RPMI8226 (cell line): ENCODE measurements around the gene TRIM32.

ENCODE experiments used
- DNase-seq: peaks from one replicate; pipeline ENCODE4 v3.0.0-alpha.2; 2015

TRIM32 gene, protein sequence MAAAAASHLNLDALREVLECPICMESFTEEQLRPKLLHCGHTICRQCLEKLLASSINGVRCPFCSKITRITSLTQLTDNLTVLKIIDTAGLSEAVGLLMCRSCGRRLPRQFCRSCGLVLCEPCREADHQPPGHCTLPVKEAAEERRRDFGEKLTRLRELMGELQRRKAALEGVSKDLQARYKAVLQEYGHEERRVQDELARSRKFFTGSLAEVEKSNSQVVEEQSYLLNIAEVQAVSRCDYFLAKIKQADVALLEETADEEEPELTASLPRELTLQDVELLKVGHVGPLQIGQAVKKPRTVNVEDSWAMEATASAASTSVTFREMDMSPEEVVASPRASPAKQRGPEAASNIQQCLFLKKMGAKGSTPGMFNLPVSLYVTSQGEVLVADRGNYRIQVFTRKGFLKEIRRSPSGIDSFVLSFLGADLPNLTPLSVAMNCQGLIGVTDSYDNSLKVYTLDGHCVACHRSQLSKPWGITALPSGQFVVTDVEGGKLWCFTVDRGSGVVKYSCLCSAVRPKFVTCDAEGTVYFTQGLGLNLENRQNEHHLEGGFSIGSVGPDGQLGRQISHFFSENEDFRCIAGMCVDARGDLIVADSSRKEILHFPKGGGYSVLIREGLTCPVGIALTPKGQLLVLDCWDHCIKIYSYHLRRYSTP

DNA sequence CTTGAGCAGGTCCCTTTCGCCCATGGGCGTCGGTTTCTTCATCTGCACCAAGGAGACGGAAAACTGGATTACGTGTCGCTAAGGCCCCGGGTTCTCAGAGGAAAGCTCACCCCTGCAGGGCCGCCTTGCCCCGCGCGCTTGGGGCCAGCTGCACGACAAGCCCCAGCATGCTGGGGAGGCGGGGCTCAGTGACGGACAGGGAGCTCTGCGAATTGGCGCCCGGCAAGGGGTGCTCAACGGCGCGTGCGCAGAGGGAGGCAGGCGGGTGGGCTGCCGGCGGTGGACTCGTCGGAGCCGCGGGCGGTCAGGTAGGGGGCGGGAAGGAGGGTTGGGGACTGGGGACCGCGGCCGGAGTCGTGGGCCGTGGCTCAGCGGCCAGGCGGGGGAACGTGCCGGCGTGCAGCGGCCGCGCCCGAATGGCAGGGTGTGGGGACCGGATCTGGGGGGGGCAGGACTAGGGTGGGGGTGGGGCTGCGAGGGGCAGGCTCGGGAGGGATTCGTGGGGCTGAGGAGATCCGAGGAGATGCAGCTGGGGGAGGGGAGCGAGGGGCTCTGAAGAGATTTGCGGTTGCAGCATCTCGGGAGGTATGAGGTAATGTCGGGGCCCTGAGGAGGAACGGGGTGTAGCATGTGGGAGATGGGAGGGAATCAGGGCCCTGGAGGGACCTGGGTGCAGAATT lies at the start of gene TRIM32:
TRIM32 (plus strand) TSS at position 232 of the 680 bp plus-strand sequence. CDS start 10,438 bp downstream, outside the sequence.
- peak; percentile 89 for DNase-seq

DNA sequence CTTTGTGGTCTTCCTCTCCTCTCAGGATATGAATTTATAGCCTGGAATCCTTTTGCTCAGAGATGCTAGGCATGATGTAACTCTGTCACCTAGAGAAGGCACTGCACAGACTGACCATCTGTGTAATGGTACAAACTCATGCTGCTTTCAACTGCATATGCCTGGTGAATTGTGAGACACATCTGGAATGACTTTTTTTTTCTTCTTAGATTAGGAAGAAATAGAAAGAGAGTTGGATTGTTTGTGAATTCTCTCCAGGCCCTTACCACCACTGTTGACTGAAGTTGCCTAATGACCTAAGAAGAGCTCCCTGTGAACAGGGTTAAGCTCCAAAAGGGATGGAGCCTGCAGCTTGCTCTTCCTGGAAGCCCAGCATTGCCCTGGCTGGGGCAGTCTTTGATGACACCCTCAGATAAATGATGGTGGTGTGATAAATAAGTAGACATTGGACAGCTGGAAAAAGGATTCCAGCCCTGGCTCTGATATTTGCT lies 47.8 kb upstream of the TRIM32 start:
- no peak for DNase-seq

DNA sequence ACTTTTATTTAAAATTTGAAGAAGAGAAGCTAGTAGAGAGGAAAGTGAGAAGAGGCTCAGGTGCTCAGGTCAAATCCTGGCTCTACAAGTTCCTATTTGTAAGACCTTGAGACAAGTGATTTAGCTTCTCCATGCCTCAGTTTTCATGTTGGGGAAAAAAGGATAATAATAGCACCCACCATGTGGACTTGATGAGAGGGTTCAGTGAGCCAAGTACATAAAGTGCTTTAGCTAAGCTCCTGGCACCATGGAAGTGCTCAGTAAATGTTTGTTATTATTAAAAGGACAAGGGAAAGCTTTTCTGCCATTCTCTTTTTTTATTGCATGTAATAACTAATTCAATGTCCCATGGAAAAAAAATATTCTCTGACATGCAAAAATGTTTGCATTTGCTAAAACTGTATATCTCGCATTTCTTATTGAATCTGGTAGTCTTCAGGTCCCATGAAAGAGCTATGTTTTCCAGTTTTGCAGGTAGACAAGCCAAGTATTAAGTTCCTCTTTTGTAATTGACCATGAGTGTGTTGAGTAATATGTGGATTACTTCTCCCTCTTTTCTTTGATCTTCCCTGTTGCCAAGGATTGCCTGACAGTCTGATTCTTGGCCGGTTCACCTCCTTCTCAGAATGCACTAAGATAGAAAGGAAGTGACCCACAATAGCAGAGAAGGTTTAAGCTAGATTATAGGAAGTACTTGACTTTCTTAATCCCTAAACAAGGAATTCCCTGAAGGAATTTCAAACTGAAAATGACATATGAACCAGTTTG lies 45.6 kb upstream of the TRIM32 start:
- DNase-seq: no peak

DNA sequence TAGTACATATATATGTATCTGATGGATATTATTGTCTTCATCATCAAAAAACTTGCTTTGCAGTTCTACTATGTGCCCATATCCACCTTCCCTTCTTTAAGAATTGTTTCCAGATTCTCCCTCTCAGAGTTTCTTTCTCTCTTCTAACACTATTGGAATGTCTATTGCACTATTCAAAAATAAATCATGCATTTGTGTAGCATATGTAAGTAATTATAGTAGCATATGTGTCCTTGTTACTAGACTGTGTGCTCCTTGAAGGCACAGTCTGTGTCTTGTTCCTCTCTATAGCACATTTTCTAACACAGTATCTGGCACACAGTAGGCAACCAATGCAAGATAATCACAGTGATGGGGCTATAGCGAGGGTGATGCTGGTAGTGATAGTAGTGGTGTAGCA lies 43.4 kb upstream of the TRIM32 start:
- no peak for DNase-seq

DNA sequence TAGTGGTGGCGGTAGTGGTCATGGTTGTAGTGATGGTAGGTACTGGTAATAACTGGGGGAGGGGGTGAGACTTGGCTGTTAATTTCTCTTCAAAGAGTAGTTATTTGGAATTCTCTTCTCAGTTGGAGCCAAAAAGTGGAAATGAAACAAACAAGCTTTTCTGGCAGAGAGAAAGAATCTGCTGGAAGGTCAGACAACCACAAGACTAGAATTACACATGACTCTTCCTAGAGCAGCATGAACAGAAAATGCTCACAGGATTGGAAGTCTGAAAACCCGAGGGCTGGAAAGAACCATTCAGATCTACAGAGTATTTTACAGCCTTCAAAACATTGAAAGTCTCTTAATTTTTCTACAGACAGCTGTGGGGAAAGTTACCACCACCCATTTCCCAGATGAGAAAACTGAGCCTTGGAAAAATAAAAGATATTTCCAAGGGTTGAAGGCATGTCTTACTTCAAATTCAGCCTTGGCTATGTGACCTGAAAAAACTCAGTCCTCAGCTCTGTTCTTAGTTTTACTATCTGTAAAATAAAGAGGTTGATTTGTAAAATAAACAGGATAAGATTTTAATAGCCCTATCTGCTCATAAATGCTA lies 42.9 kb upstream of the TRIM32 start:
- no peak for DNase-seq

DNA sequence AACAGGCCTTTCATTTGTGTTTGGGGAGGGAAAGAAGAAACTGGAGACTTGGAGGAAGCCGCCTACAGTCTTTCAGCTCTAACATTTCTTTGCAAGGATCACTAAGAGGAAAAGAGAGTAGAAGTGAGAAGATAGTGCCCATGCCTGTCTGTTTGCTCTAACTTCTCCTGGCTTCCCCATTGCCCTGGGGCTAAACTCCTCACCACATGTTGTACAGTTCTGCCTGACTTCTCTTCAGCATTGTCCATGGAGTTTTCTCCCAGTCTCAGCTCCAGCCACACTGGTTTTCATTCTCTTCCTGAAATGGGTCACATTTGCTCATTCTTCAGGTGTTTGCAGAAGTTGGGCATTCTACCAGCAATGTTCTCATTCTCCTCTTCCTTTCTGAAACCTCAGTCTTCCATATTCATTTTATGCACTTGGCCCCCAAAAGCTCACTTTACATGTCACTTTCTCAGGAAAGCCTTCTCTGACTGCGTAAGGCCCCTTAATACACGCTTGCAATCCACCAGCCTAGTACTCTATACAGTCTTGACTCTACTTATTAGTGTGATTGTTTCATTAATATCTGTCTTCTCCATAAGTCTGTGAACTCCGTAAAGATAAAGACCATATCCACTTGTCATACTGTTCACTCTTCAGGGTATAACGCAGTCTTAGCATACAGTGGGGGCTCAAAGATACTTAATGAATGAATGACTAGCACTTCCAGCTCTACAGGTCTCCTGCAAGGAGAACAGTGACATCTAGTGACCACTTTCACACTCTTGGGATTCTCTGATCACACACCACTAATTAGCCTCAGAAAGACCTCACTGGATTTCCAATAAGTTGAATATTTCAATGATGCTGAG lies 40.2 kb upstream of the TRIM32 start:
- no peak for DNase-seq

DNA sequence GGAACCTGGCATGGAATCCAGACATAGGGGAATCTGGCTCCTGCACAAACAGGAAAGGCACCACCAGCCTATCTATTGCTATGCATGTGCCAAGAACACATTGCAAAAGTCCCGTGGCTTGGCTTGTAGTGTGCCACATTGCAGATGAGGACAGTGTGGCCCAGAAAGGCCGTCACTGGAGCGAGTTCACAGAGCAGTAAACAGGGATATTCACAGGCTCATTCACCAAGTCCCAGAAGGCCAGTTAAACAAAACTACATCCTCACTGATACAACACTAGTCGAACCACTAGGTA lies 39.6 kb upstream of the TRIM32 start:
- no peak for DNase-seq

DNA sequence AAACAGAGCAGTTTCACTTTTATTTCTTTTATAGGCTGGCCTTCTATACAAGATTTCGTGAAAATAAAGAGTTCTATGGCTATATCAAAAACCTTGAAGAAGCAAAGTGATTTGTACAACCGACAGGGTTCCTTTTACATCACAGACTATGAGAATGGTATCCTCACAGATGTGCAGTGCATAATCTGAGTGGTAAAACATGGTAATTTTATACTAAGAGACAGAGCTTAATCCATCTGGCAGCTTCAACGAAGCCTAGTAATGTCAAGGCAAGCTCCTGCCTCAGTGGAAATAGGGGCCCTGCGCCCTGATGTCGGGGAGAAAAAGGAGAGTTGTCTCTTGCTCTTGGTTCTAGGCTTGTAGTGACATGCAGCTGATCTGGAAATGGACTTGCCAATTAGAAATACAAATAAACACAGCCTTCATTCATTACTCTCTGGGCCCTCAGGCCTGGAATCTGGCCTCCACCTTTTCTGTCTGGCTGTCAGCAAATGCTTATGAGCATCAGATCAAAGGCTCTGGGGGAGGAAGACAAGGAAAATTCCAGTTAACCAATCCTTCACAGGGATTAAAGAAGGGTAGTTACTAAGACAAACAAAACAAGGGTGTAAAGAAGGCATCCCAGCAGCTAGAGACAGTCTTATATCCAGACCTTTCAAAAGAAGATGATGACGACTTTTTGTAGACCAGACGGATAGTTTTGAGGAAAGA lies 33.6 kb upstream of the TRIM32 start:
- no peak for DNase-seq

DNA sequence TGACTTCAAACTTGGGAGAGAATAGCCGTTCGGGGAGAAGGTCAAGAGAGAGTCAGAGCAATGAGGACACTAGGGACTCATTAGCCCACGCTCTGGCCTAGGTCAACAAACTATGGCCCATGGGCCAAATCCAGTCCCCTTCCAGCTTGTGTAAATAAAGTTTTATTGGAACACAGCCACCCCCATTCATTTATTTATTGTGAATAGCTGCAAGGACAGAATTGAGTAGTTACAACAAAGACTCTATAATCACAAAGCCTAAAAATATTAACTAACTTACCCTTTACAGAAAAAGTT lies 33.1 kb upstream of the TRIM32 start:
- no peak for DNase-seq

DNA sequence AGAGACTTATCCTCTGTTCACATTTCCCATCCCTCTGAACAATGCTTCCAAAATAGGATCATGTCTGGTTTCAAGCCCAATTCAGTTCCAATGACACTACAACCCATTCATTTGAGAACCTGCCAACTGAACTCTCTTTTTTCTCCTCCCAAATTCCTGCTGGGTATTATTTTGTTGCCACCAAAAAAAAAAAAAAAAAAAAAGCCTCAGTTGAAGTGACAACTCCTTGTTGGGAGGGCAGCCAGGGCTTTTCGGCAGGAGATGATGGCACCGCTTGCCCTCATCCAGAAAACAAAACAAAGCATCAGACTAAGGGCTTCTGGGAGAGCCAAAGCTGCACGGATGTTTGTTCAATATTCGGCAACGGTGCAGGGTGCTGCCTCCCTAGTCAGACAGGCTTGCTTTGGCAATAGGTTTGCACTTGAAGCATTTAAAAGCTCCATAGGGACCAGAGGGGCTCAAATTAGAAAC lies 30.6 kb upstream of the TRIM32 start:
- DNase-seq: no peak

DNA sequence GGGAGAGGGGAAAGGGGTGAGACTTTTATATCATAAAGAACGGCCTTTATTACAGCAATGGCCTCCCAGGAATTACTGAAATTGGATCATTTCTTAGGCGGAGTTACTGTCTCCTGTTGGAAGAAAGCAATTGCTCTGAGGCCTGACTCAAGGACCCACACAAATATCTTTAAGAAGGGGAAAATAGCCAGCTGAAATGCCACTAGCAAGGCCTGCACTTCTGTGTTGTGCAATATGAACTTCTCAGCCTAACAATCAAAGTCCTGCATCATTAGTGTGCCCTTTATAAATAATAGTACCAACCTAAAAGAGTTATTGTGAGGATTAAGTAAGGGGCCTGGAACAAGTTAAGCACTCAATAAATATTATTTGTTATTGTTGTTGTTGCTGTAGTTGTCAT lies 30.1 kb upstream of the TRIM32 start:
- DNase-seq: no peak

DNA sequence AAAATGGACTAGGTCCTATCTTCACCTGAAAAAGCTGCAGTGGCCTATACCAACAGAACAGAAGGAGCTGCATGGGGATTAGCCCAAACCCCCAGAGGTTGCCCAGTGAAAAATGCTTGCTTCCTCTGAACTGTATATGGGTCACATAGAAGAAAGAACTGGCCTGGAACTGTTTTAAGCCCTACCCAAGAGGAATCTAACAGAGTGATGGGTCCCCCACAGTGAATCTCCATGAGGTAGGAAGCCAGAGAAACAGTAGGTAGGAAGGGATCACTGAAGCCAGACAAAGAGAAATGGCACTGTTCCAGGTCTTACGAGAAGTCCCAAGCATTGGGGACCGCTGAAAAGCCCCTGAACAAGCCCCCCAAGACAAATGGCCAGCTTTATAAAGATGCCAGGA lies 28.8 kb upstream of the TRIM32 start:
- DNase-seq: no peak

DNA sequence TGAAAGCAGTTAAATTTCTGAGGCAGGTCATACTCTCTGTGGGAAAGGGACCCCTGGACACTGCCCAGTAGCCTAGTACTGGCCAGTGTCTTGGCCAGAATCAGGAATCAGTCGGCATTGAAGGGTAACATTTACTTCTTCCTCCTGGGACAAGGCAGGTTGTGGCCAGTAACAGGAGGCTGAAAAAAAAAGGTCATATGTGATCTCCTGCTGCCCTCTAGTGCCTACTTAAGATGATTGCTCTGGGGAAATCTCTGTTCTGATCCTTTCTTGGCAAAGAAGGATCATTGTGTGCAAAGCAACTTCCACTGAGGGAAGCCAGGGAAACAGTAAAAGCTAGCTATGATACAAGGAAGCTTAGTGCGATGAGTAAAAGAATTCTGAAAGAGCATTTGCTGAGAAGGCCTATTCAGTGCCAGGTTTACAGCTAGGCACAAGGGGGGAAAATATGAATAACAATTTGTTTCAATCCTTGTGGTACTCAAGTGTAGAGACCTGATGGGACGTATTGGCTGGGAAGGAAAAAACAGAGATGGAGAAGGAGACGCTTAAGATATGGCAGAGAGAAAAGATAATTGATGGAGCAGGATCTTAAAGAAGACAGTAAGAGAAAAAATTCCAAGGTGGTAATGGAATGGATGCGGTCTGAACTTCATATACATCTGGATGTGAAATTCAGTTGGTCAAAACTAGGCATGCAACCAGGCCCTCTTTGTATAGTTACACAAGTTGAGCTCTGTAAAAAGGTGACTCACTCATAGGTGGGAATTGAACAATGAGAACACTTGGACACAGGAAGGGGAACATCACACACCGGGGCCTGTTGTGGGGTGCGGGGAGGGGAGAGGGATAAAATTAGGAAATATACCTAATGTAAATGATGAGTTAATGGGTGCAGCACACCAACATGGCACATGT lies 25.8 kb upstream of the TRIM32 start:
- DNase-seq: peak; percentile 38

DNA sequence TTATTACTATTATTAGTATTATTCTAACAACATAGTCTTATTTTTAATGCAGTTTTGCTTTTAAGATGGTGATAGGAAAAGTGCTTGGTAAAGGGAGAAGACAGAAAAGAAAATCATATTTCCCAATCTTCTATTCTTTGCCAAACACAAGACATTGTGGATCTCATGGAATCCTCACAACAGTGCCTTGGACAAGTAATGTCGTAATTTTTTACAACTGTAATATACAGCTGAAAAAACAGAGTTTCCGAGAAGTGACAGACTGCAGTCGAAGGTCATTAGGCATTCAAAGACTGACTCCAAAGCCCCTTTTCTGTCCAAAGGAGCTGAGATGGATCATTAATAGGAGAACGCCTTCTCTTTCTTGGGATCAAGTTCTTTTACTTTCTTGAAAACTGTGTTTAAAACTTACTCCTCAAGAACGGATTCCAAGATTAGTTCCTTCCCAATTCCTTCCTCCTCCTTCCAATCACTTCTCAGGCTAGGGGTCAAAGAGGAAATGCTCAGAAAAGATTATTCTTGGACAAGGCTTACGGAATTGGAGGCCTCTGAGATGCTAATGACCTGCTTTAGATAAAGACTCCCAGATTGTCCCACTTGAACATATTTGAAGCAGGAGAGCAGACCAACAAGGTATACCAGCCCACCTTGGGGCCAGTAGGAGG lies 24.3 kb upstream of the TRIM32 start:
- DNase-seq: no peak

DNA sequence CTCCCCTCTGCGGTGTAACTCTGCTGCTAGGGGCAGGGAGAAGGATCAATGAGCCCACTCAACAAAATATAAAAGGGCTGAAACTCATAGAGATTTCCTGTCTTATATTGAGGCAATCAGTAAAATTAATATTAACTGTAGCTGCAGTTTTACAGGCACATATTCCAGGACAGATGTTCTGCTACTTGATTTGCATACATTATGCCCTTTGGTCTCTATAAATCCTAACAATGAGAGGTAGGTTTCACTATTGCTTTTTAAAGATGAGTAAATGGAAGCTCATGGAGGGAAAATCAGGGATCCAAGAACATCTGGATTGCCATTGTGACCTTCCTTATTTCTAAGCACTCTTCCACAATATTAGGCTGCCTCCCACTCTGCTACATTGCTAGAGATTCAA lies 23.5 kb upstream of the TRIM32 start:
- DNase-seq: no peak

DNA sequence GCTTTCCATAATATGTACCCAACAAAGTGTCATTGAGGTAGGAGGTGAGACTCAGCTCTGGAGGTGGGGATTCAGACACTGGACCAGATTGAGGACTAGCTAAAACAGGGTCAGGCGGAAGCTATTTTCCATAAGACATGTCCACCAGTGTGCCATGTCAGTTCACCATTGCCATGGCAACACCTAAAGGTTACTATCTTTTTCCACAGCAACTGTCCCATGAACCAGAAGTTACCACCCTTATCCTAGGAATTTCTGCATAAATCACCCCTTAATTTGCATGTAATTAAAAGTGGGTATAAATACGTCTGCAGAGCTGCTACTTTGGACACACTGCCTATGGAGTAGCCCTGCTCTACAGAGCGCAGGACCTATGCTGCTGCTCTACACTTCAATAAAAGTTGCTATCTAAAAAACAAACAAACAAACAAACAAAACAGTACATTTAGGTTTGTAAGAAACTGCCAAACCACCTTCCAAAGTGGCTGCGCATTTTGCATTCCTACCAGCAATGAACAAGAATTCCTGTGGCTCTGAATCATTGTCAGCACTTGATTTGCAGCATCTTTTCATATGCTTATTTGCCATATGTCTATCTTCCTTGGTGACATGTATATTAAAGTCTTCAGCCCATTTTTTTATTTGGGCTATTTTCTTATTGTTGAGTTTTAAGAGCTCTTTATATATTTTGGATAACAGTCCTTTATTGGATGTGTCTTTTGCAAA lies 18.0 kb upstream of the TRIM32 start:
- no peak for DNase-seq

DNA sequence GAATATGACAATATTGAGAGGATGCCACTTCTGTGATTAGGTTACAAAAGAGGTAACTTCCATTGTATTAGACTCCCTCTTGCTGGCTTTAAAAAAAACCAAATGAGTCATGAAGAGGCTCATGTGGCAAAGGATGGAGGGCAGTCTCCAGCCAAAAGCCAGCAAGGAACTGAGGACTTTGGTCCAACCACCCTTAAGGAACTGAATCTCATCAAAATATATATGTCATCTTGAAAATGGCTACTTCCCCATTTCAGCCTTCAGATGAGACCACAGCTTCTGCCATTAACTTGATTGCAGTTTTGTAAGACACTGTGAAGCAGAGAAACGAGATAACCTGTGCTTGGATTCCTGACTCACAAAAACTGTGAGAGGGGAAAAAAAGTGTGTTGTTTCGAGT lies 15.5 kb upstream of the TRIM32 start:
- no peak for DNase-seq

DNA sequence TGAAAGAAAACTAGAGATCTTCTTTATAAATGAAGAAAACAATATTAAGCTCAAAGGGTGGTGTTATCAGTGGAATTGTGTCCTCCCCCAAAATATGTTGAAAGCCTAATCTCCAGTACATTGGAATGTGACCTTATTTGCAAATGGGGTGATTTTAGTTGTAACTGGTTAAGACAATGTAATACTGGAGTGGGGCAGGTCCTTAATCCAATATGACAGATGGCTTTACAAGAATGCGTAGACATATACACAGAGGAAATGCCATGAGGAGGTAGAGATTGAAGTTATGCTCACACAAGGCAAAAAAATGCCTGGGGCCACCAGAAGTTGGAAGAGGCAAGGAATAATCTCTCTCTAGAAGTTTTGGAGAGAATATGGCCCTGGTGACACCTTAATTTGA lies 13.7 kb upstream of the TRIM32 start:
- no peak for DNase-seq
